Astrocyte (in vitro differentiated cells and primary cell): ENCODE measurements around the gene FASTKD2.

Experiments
- CTCF ChIP-seq: IDR thresholded peaks from 2 replicates; pipeline ENCODE4 v1.5.1; 2011; ENCODE audit warnings: low read depth, mild to moderate bottlenecking, inconsistent platforms, low read length, moderate library complexity; ENCODE audit not compliant: insufficient read depth
- EZH2 ChIP-seq: IDR thresholded peaks from 2 replicates; pipeline ENCODE4 v1.6.1; 2012; ENCODE audit warnings: mild to moderate bottlenecking, low read length, inconsistent platforms; ENCODE audit not compliant: insufficient read depth

GRCh38 chr2:206740800-206741199 lies 24.6 kb upstream of the FASTKD2 start:
- no peak for TF ChIP-seq EZH2
- TF ChIP-seq CTCF, result no peak
